Brain pericyte (primary cell): ENCODE measurements around the gene PCDHGA4.
"Not testable (repeated sequence)": the region's sequence is repeated elsewhere in the genome, so short reads cannot be mapped to it uniquely, and the experiment has no call there.

Experiments used
- DNase-seq: peaks from one replicate; pipeline ENCODE4 v3.0.0-alpha.2; 2012; ENCODE audit warnings: low read depth, low spot score

The PCDHGA4 gene

DNA sequence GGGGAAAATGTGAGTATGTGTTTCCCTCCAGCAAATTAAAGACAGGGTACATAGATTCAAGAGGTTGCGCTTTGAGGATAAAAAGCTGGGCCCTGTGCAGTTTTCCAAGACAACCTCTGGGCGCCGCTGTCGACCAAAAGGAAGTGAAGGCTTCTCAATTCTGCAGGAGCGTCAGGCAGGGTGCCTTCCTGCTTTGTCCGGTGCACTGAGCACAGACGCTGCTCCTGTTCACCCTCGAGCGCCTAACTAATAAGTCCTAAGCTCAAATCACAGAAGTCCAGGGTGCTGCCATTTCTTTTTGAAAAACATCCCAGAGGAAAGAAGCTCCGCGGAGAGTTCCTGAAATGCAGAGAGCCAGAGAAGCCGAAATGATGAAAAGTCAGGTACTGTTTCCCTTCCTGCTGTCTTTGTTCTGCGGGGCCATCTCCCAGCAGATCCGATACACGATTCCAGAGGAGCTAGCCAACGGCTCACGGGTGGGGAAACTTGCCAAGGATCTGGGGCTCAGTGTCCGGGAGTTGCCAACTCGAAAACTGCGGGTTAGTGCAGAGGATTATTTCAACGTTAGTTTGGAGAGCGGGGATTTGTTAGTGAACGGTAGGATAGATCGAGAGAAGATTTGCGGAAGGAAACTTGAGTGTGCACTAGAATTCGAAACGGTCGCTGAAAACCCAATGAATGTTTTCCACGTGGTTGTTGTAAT, 4.8 kb upstream of the PCDHGA4 start, which contains the start of gene PCDHGB1:
TSS of gene PCDHGB1 (plus strand) at position 183 of the 703 bp plus-strand sequence. CDS start at position 345, 162 bp downstream.
- no peak for DNase-seq

DNA sequence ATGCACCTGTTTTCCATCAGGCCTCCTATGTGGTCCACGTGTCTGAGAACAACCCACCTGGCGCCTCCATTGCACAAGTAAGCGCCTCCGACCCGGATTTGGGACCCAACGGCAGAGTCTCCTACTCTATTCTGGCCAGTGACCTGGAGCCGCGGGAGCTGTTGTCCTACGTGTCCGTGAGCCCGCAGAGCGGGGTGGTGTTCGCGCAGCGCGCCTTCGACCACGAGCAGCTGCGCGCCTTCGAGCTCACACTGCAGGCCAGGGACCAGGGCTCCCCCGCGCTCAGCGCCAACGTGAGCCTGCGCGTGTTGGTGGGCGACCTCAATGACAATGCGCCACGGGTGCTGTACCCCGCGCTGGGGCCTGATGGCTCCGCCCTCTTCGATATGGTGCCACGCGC, 3.2 kb upstream of the PCDHGA4 start:
- DNase-seq: no peak

DNA sequence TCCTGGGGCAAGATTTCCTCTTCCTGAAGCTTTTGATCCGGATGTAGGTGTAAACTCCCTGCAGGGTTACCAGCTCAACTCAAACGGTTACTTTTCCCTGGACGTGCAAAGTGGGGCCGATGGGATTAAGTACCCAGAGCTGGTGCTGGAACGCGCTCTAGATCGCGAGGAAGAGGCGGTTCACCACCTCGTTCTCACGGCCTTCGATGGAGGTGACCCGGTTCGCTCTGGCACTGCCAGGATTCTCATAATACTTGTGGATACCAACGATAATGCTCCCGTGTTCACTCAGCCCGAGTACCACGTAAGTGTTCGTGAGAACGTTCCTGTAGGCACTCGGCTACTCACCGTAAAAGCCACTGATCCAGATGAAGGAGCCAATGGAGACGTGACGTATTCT, 820 bp downstream of the PCDHGA4 start:
- DNase-seq: no peak

DNA sequence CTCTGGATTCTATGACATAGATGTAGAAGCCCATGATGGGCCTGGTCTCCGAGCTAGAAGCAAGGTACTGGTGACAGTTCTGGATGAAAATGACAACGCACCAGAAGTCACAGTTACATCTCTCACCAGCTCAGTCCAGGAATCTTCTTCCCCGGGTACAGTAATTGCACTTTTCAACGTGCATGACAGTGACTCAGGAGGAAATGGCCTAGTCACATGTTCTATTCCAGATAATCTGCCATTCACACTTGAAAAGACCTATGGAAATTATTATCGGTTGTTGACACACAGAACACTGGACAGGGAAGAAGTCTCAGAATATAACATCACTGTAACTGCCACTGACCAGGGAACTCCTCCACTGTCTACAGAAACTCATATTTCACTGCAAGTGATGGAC, 1.3 kb downstream of the PCDHGA4 start:
- no peak for DNase-seq

DNA sequence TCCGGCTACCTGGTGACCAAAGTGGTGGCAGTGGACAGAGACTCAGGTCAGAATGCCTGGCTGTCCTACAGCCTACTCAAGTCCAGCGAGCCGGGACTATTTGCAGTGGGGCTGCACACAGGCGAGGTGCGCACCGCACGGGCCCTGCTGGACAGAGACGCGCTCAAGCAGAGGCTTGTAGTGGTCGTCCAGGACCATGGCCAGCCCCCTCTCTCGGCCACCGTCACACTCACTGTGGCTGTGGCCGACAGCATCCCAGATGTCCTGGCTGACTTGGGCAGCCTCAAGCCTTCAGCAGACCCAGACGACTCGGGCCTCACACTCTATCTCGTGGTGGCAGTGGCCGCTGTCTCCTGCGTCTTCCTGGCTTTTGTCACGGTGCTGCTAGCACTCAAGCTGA, 2.1 kb downstream of the PCDHGA4 start:
- DNase-seq: no peak

DNA sequence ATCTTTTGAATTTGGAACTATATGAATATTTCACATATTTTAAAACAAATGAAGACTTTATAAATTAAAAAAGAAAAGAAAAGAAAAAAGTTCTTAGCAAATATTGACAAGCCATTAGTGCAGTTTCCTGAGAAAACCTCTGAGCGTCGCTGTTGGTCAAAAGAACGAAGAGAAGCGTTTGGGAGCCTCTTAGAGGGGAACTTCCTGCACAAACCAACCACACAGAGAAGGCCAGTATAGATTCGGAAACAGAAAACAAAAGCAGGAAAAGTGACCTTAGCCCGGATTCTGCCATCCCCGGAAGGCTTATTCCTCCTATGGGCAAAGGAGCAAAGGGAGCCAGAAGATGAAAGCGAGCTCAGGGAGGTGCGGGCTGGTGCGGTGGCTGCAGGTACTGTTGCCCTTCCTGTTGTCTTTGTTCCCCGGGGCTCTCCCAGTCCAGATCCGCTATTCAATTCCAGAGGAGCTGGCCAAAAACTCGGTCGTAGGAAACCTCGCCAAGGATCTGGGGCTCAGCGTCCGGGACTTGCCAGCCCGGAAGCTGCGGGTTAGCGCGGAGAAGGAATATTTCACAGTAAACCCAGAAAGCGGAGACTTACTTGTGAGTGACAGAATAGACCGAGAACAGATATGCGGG, 5.1 kb downstream of the PCDHGA4 start, which contains the start of gene PCDHGB2:
TSS of gene PCDHGB2 (plus strand) at position 205 of the 637 bp plus-strand sequence. CDS start at position 347, 142 bp downstream.
- no peak for DNase-seq

DNA sequence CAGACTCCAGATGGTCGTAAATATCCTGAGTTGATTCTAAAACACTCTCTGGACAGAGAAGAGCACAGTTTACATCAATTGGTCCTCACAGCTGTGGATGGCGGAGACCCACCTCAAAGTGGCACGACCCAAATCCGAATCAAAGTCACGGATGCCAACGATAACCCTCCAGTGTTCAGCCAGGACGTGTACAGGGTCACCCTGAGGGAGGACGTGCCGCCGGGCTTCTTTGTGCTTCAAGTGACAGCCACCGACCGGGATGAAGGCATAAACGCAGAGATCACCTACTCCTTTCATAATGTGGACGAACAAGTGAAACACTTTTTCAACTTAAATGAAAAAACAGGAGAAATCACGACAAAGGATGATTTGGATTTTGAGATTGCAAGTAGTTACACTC, 5.9 kb downstream of the PCDHGA4 start:
- no peak for DNase-seq

DNA sequence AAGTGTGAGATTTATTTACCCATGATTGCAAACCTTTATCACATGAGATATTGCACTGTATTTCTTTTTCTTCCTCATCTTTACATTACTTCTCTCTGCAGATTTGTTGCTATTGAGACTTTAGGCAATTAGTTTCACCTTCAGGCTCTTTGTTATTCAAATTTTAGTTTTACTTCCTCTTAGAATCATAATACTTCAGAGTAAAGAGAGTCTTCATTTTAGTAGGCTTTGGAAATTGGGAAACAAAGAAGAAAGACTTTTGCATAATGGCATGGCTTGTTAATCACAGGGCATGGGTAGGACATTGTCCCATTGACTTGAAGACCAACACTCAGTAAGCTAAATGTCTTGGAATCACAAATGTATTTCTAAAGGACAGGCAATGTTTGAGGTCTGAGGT, 7.9 kb downstream of the PCDHGA4 start:
- no peak for DNase-seq

DNA sequence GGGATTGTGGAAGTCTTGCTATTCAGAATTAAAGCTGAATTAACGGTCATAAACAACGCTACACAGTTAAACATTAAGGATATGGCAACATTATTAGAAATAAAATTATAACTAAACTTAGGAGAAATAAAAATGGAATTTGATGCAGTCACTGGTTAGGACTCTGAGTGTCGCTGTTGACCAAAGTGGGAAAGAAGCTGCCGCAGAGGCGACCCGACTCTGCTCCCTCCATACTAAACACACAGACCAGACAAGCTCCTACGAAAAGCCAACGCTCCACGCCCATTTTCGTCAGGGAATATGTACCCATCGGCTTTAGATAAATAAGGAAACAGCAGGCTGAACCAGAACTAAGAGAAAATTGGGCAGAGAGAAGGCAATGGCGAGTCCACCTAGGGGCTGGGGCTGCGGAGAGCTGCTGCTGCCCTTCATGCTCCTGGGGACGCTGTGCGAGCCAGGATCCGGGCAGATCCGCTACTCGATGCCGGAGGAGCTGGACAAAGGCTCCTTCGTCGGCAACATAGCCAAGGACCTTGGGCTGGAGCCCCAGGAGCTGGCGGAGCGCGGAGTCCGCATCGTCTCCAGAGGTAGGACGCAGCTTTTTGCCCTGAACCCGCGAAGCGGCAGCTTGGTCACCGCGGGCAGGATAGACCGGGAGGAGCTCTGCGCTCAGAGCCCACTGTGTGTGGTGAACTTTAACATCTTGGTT, 9.3 kb downstream of the PCDHGA4 start, which contains the start of gene PCDHGA5:
TSS of gene PCDHGA5 (plus strand) at position 211 of the 709 bp plus-strand sequence. CDS start at position 380, 169 bp downstream.
- DNase-seq: no peak

DNA sequence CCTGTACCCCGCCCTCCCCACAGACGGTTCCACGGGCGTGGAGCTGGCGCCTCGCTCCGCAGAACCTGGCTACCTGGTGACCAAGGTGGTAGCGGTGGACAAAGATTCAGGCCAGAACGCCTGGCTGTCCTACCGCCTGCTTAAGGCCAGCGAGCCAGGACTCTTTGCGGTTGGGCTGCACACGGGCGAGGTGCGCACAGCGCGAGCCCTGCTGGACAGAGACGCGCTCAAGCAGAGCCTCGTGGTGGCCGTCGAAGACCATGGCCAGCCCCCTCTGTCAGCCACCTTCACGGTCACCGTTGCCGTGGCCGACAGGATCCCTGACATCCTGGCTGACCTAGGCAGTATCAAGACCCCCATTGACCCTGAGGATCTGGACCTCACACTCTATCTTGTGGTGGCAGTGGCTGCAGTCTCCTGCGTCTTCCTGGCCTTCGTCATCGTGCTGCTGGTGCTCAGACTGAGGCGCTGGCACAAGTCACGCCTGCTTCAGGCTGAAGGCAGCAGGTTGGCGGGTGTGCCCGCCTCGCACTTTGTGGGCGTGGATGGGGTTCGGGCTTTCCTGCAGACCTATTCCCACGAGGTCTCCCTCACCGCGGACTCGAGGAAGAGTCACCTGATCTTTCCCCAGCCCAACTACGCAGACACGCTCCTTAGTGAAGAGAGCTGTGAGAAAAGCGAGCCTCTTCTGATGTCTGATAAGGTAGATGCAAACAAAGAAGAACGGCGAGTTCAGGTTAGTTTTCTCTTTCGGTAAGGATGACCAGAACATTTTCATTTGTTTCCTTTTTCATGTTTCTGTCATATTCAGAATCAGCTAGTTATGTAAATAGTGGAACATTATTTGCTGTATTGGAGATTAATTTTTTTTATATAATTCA, 11.4 kb downstream of the PCDHGA4 start:
- no peak for DNase-seq

DNA sequence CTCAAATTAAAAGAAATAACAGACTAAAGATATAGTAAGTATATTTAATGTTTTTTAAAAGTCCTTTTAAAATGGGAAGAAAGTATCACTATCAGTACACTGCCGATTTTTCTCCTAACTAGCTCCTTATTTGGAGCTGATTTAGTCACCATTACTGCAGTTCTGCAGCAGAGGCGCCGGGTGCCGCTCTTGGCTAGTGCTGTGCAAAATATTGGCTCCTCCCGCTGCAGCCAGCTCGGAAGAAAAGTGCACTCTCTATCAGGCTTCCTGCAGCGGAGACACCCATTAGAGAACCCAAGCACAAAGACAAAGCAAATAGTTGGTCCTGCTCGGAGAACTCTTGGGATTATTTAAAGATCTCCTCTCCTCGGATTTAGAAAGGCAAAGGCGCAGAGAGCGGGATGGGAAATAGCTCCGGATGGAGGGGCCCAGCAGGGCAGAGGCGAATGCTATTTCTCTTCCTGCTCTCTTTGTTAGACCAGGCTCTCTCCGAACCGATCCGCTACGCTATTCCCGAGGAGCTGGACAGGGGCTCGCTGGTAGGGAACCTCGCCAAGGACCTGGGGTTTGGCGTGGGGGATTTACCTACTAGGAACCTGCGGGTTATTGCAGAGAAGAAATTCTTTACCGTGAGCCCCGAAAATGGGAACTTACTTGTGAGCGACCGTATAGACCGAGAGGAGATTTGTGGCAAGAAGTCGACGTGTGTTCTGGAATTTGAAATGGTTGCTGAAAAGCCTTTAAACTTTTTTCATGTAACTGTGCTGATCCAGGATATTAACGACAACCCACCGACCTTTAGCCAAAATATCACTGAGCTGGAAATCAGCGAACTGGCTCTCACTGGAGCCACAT, 15.4 kb downstream of the PCDHGA4 start, which contains the start of gene PCDHGB3:
TSS of gene PCDHGB3 (plus strand) at position 249 of the 855 bp plus-strand sequence. CDS start at position 402, 153 bp downstream.
- no peak for DNase-seq

DNA sequence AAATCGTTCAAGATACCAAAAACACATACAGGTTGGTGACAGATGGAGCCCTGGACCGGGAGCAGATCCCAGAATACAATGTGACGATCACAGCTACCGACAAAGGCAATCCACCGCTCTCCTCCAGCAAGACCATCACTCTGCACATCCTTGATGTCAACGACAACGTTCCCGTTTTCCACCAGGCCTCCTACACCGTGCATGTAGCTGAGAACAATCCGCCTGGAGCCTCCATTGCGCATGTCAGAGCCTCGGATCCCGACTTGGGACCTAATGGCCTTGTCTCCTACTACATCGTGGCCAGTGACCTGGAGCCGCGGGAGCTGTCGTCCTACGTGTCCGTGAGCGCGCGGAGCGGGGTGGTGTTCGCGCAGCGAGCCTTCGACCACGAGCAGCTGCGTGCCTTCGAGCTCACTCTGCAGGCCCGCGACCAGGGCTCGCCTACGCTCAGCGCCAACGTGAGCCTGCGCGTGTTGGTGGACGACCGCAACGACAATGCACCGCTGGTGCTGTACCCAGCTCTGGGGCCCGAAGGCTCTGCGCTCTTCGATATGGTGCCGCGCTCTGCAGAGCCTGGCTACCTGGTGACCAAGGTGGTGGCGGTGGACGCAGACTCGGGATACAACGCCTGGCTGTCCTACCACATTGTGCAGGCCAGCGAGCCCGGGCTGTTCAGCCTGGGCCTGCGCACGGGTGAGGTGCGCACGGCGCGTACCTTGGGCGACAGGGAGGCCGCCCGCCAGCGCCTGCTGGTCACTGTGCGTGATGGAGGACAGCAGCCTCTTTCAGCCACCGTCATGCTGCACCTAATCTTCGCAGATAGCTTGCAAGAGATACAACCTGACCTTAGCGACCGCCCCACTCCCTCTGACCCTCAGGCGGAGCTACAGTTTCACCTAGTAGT, 17.0 kb downstream of the PCDHGA4 start:
- no peak for DNase-seq

DNA sequence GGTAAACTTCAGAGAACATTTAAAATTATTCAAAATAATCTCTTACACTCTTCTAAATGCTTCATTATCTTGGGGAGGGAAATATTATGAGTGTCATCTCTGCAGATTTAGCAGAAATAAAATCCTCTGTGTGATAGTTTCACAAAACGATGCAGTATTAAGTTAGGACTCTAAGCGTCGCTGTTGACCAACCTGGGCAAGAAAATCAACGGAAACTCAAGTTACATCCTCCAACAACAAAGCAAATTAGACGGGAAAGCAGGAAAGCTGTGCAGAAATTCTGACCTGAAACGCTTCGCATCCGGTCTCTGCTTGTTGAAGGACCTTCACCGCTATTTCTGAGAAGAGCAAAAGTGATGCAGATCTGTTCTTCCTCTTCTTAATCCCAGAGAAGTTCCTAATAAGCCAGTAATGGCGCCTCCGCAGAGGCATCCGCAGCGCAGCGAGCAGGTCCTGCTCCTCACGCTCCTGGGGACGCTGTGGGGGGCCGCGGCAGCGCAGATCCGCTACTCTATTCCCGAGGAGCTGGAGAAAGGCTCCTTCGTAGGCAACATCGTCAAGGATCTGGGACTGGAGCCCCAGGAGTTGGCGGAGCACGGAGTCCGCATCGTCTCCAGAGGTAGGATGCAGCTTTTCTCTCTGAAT, 19.0 kb downstream of the PCDHGA4 start, which contains the start of gene PCDHGA6:
TSS of gene PCDHGA6 (plus strand) at position 219 of the 645 bp plus-strand sequence. CDS start at position 412, 193 bp downstream.
- DNase-seq: no peak

DNA sequence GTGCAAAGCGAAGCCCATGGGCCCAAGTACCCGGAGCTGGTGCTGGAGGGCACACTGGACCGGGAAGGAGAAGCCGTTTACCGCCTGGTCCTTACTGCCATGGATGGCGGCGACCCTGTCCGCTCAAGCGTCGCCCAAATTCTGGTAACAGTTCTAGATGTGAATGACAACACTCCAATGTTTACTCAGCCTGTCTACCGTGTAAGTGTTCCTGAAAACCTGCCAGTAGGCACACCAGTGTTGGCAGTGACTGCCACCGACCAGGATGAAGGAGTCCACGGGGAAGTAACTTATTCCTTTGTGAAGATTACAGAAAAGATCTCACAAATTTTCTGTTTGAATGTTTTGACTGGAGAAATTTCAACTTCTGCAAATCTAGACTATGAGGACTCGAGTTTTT, 19.8 kb downstream of the PCDHGA4 start:
- DNase-seq: no peak

DNA sequence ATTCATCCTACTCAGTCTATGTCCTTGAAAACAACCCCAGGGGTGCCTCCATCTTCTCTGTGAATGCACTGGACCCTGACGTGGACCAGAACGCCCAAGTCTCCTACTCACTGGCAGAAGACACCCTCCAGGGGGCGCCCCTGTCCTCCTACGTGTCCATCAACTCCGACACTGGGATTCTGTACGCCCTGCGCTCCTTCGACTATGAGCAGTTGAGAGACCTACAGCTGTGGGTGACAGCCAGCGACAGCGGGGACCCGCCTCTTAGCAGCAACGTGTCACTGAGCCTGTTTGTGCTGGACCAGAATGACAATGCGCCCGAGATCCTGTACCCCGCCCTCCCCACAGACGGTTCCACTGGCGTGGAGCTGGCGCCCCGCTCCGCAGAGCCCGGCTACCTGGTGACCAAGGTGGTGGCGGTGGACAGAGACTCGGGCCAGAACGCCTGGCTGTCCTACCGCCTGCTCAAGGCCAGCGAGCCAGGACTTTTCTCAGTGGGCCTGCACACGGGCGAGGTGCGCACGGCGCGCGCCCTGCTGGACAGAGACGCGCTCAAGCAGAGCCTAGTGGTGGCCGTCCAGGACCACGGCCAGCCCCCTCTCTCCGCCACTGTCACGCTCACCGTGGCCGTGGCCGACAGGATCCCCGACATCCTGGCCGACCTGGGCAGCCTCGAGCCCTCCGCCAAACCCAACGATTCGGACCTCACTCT, 20.8 kb downstream of the PCDHGA4 start:
- not testable (repeated sequence) for DNase-seq

DNA sequence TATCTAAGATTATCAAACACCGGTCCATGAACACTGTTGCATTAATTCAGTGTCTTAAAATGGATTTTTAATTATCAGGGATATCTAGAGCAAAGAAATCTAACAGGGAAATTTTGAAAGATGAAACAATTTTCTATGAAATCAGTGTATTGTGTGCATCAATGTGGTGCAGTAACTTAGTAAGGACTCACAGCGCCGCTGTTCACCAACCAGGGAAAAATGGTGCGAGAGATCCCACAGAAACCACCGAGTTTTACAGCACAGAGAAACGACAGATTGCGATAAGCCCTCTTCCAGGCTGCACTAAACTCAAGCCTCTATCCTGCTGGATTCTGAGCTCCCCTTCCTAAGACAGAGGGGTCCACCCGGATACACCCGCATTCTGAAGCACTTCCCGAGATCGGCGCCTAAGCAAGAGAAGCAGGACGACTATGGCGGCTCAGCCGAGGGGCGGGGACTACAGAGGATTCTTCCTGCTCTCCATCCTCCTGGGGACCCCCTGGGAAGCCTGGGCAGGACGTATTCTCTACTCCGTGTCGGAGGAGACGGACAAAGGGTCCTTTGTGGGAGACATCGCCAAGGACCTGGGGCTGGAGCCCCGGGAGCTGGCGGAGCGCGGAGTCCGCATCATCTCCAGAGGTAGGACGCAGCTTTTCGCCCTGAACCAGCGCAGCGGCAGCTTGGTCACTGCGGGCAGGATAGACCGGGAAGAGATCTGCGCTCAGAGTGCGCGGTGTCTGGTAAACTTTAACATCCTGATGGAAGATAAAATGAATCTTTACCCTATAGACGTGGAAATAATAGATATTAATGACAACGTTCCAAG, 27.9 kb downstream of the PCDHGA4 start, which contains the start of gene PCDHGA7:
TSS of gene PCDHGA7 (plus strand) at position 274 of the 826 bp plus-strand sequence. CDS start at position 432, 158 bp downstream.
- no peak for DNase-seq

DNA sequence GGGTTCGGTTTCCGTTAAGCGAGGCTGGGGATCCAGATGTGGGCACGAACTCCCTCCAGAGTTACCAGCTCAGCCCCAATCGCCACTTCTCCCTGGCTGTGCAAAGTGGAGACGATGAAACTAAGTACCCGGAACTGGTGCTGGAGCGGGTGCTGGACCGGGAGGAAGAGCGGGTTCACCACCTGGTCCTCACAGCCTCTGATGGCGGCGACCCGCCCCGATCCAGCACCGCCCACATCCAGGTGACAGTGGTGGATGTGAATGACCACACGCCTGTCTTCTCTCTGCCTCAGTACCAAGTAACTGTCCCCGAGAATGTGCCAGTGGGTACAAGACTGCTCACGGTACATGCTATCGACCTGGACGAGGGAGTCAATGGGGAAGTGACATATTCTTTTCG, 28.5 kb downstream of the PCDHGA4 start:
- DNase-seq: no peak
